SK-N-SH (cell line): ENCODE data around the gene KIAA1549.

Experiments used
- CTCF ChIP-seq: fragments of 200-600 bp; sonication (generic); IDR thresholded peaks from 2 replicates; pipeline ENCODE4 v1.6.1; 2017; ENCODE audit warnings: antibody characterized with exemption, mild to moderate bottlenecking, moderate library complexity
- NRF1 ChIP-seq: IDR thresholded peaks from 2 replicates; pipeline ENCODE4 v1.6.1; 2012; ENCODE audit warnings: low read depth, mild to moderate bottlenecking, low read length
- TAF1 ChIP-seq: IDR thresholded peaks from 2 replicates; pipeline ENCODE4 v1.6.1; 2012; ENCODE audit warnings: low read depth, mild to moderate bottlenecking, low read length, moderate library complexity, borderline replicate concordance
- USF2 ChIP-seq: fragments of 150-350 bp; IDR thresholded peaks from 2 replicates; pipeline ENCODE4 v1.6.1; 2017; ENCODE audit warnings: antibody characterized with exemption, low read length, low read depth, borderline replicate concordance

DNA sequence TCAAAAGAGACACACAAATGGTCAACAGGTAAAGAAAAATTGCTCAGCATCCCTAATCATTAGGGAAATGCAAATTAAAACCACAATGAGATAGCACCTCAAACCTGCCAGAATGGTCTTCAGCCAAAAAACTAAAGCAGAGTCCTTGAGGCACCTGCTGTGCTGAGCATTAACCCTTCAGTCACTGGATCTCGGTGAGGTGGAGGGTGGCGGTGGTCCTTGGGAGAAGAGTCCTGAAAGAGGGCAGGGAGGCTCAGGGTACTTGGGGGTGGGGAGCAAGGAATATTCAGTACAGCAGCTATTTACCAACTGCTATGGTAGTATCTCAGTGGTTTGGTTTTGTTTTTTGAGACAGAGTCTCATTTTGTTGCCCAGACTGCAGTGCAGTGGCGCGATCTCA lies 7.1 kb downstream of the KIAA1549 start:
- TF ChIP-seq USF2 (no peak), CTCF (no peak), TAF1 (no peak), NRF1 (no peak)
